SU-DHL-6 (cell line): ENCODE results near the gene SOX1.

Experiments used
- H2AFZ ChIP-seq: fragments of 200-600 bp; sonication (generic); 2 replicates; pipeline ENCODE4 v1.6.1; 2014; ENCODE audit warnings: low read depth, mild to moderate bottlenecking, moderate library complexity, mixed read lengths, antibody characterized with exemption, low read length; ENCODE audit not compliant: severe bottlenecking
- H3F3A ChIP-seq: fragments of 200-600 bp; shearing (Covaris generic); 2 replicates; pipeline ENCODE4 v1.6.0; 2016; ENCODE audit warnings: antibody characterized with exemption, mild to moderate bottlenecking; ENCODE audit not compliant: insufficient read depth
- H3K27ac ChIP-seq: fragments of 200-600 bp; sonication (generic); 2 replicates; pipeline ENCODE4 v1.5.1; 2016; ENCODE audit warnings: low read depth, mild to moderate bottlenecking, low read length, moderate library complexity, mixed read lengths
- H3K27me3 ChIP-seq: fragments of 200-600 bp; sonication (generic), shearing (Covaris generic); 2 replicates; pipeline ENCODE4 v1.6.0; 2014; ENCODE audit warnings: mild to moderate bottlenecking, low read length
- H3K36me3 ChIP-seq: fragments of 200-600 bp; sonication (generic); 2 replicates; pipeline ENCODE4 v1.6.1; 2014; ENCODE audit warnings: mild to moderate bottlenecking, low read length, mixed read lengths
- H3K4me2 ChIP-seq: fragments of 300-600, 200-600 bp; shearing (Covaris generic), sonication (generic); 2 replicates; pipeline ENCODE4 v1.6.0; 2014; ENCODE audit warnings: low read length, low read depth, mild to moderate bottlenecking; ENCODE audit not compliant: poor library complexity, severe bottlenecking
- H3K4me3 ChIP-seq: fragments of 200-600 bp; sonication (generic); 2 replicates; pipeline ENCODE4 v1.5.1; 2014; ENCODE audit warnings: antibody characterized with exemption, low read length, mild to moderate bottlenecking, mixed read lengths; ENCODE audit not compliant: insufficient read depth, poor library complexity, severe bottlenecking
- H3K79me2 ChIP-seq: fragments of 200-600 bp; sonication (generic); 2 replicates; pipeline ENCODE4 v1.6.1; 2014; ENCODE audit warnings: mild to moderate bottlenecking, low read length, moderate library complexity; ENCODE audit not compliant: insufficient read depth
- H3K9ac ChIP-seq: fragments of 200-600 bp; sonication (generic); 2 replicates; pipeline ENCODE4 v1.7.0; 2014; ENCODE audit warnings: mild to moderate bottlenecking, low read length
- H3K9me2 ChIP-seq: fragments of 200-600 bp; sonication (generic); replicated peaks from 2 replicates; pipeline ENCODE4 v1.6.1; 2014; ENCODE audit warnings: low read length; ENCODE audit not compliant: insufficient read depth
- H3K9me3 ChIP-seq: fragments of 200-600 bp; sonication (generic); 2 replicates; pipeline ENCODE4 v1.6.1; 2014; ENCODE audit warnings: low read length, mixed read lengths; ENCODE audit not compliant: insufficient read depth
- H4K20me1 ChIP-seq: fragments of 200-600 bp; sonication (generic); 2 replicates; pipeline ENCODE4 v1.6.1; 2014; ENCODE audit warnings: low read depth, mild to moderate bottlenecking, antibody characterized with exemption, low read length, moderate library complexity, mixed read lengths
- CTCF ChIP-seq: fragments of 200-600 bp; sonication (generic); IDR thresholded peaks from one replicate; pipeline ENCODE4 v1.5.1; 2017; ENCODE audit warnings: antibody characterized with exemption, mild to moderate bottlenecking, low read length, moderate library complexity; ENCODE audit not compliant: insufficient read depth, poor library complexity, severe bottlenecking
- EZH2phosphoT487 ChIP-seq: fragments of 200-600 bp; sonication (generic), shearing (Covaris generic); conservative IDR thresholded peaks from 2 replicates; pipeline ENCODE4 v1.6.1; 2018; ENCODE audit warnings: mild to moderate bottlenecking, antibody characterized with exemption, low read length, moderate library complexity, mixed read lengths

The SOX1 gene

GRCh38 chr13:112034846-112035245, 32.1 kb upstream of the SOX1 start:
- no peak overlapping the region for H2AFZ ChIP-seq
- H3K27me3 ChIP-seq: no peaks in the 10 kb centered on the region
- H3K27ac ChIP-seq: no peak overlapping the region
- H4K20me1 ChIP-seq: no peaks in the 10 kb centered on the region
- no peak overlapping the region for H3K4me2 ChIP-seq
- TF ChIP-seq EZH2phosphoT487: no peak
- no peak for TF ChIP-seq CTCF
- H3K9me2 ChIP-seq: no peaks in the 10 kb centered on the region
- H3K9ac ChIP-seq: no peak overlapping the region
- no peak overlapping the region for H3K4me3 ChIP-seq
- no peaks in the 10 kb centered on the region for H3K9me3 ChIP-seq
- no peaks in the 10 kb centered on the region for H3F3A ChIP-seq
- H3K79me2 ChIP-seq: no peaks in the 10 kb centered on the region
- H3K36me3 ChIP-seq: no peaks in the 10 kb centered on the region

- TF ChIP-seq CTCF: no peak
- no peak for TF ChIP-seq EZH2phosphoT487
- Histone ChIP-seq H3K4me3 (no peak overlapping the region), H4K20me1 (no peaks in the 10 kb centered on the region), H3K27ac (no peak overlapping the region), H2AFZ (no peak overlapping the region), H3K27me3 (no peaks in the 10 kb centered on the region), H3K9me3 (no peaks in the 10 kb centered on the region), H3K79me2 (no peaks in the 10 kb centered on the region), H3F3A (no peaks in the 10 kb centered on the region), H3K9ac (no peak overlapping the region), H3K36me3 (no peaks in the 10 kb centered on the region), H3K4me2 (no peak overlapping the region), H3K9me2 (no peaks in the 10 kb centered on the region)
Measured at GRCh38 chr13:112042496-112042895, 24.5 kb upstream of the SOX1 start.

GRCh38 chr13:112052213-112052612, 14.7 kb upstream of the SOX1 start:
- Histone ChIP-seq H2AFZ (no peak overlapping the region), H4K20me1 (no peaks in the 10 kb centered on the region), H3K4me3 (no peak overlapping the region), H3K27me3 (no peaks in the 10 kb centered on the region), H3K4me2 (no peak overlapping the region), H3K9me2 (no peaks in the 10 kb centered on the region), H3F3A (no peaks in the 10 kb centered on the region), H3K79me2 (no peaks in the 10 kb centered on the region), H3K27ac (no peak overlapping the region), H3K36me3 (no peaks in the 10 kb centered on the region), H3K9me3 (no peaks in the 10 kb centered on the region), H3K9ac (no peak overlapping the region)
- TF ChIP-seq CTCF (no peak), EZH2phosphoT487 (no peak)

- Histone ChIP-seq H4K20me1 (no peaks in the 10 kb centered on the region), H3K9me3 (no peaks in the 10 kb centered on the region), H3K27ac (no peak overlapping the region), H3K9me2 (no peaks in the 10 kb centered on the region), H3F3A (no peaks in the 10 kb centered on the region), H3K4me2 (no peak overlapping the region), H3K4me3 (no peak overlapping the region), H3K9ac (no peak overlapping the region), H2AFZ (no peak overlapping the region), H3K79me2 (no peaks in the 10 kb centered on the region), H3K36me3 (no peaks in the 10 kb centered on the region), H3K27me3 (no peaks in the 10 kb centered on the region)
- TF ChIP-seq EZH2phosphoT487: no peak
- TF ChIP-seq CTCF: no peak
Measured at GRCh38 chr13:112053167-112053743, 13.7 kb upstream of the SOX1 start.
